Measurements from ENCODE around the gene PPP1R26. TPM values are rescaled to one million over a fixed set of nuclear protein-coding genes. Genes with fewer than 3 reads are reported as not detected.
"Not testable (repeated sequence)": the region's sequence is repeated elsewhere in the genome, so short reads cannot be mapped to it uniquely, and the experiment has no call there.

Gene PPP1R26
- total and polyA plus RNA-seq, 2 of the 13 experiments (the other 11 are each of a cell fraction or from before 2014, with no cell fraction given), result 8.6 to 11.6 TPM

- TF ChIP-seq GMEB1 (CRISPR knock-in tag; IDR thresholded peaks at IDR 0.05; ENCODE audit: borderline replicate concordance), result no peak
- TF ChIP-seq ZNF543 (CRISPR knock-in tag; IDR thresholded peaks at IDR 0.05), result no peak
- no peak for TF ChIP-seq EED (CRISPR knock-in tag; IDR thresholded peaks at IDR 0.05)
- no peak for TF ChIP-seq WIZ (CRISPR knock-in tag; IDR thresholded peaks at IDR 0.05)
- no peak for TF ChIP-seq ZBTB1 (CRISPR knock-in tag; IDR thresholded peaks at IDR 0.05; ENCODE audit: borderline replicate concordance)
- no peak for TF ChIP-seq ZNF576 (CRISPR knock-in tag; IDR thresholded peaks at IDR 0.05)
- TF ChIP-seq ZNF263 (CRISPR knock-in tag; IDR thresholded peaks at IDR 0.05), result no peak
- TF ChIP-seq HHEX (CRISPR knock-in tag; IDR thresholded peaks at IDR 0.05), result no peak
- no peak for TF ChIP-seq HNF4A (CRISPR knock-in tag; IDR thresholded peaks at IDR 0.05)
Observed at GRCh38 chr9:135437259-135437658, 42.3 kb upstream of the PPP1R26 start (continued).

GRCh38 chr9:135437696-135438095 lies 41.9 kb upstream of the PPP1R26 start:
- H3K9me3 ChIP-seq (ENCODE audit: low read length); CTCF ChIA-PET (ENCODE audit: low intra/inter-chr PET ratio, low total read pairs); H3K4me1 ChIP-seq (ENCODE audit: insufficient read depth, low read length); DNase-seq (ENCODE audit: low spot score); H3K4me2 ChIP-seq (ENCODE audit: low read depth, low read length); POLR2A ChIA-PET; H3K36me3 ChIP-seq (replicated peaks in 1 of 2; ENCODE audit: control insufficient read depth in 1 of 2, insufficient read depth in 2 of 2, low read length in 2 of 2); H2AFZ ChIP-seq (ENCODE audit: low read length); in situ Hi-C loops (cut with HindIII; ENCODE audit: extremely low pct_ligation_motif_present, low pct_unique_long_range_greater_than_20kb); FAIRE-seq; intact Hi-C loops (cut with micrococcal nuclease; ENCODE audit: unreplicated experiment); BruUV-seq (replicated peaks); H3K4me3 ChIP-seq (replicated peaks in 1 of 3; ENCODE audit: insufficient read depth in 1 of 3, low read depth in 2 of 3, low read length in 3 of 3); H3K79me2 ChIP-seq (ENCODE audit: insufficient read depth, low read length); H3K9ac ChIP-seq (ENCODE audit: insufficient read depth, low read depth, low read length); ATAC-seq; H3K27ac ChIP-seq (ENCODE audit: extremely low read length, insufficient read depth, low read length); H4K20me1 ChIP-seq (ENCODE audit: insufficient read depth, low read length): not testable (repeated sequence)
- H3K27me3 ChIP-seq (ENCODE audit: control insufficient read depth in 1 of 2, insufficient read depth in 2 of 2, low read length in 2 of 2), result peaks cover 0 to 28% of the 10 kb centered on the region in 2 experiments; a peak in 1 of 5 replicates
- 25% methylated on average over 7 of the region's 11 CpGs for whole genome bisulfite sequencing (ENCODE audit: low lambda C conversion rate)

Data from HepG2 (cell line).